HepG2 (cell line): ENCODE measurements around the gene CDK2. TPM values are rescaled to one million over a fixed set of nuclear protein-coding genes. Genes with fewer than 3 reads are reported as not detected.

Source experiments
- ARHGAP35 ChIP-seq: sonication (generic); formaldehyde crosslinking; IDR thresholded peaks from 2 replicates; pipeline ENCODE4 v1.9.0; 2022; ENCODE audit warnings: mild to moderate bottlenecking, inconsistent platforms, moderate library complexity, missing genetic modification reagents, borderline replicate concordance
- ARID3A ChIP-seq: IDR thresholded peaks from 2 replicates; pipeline ENCODE4 v1.6.1; 2012; ENCODE audit warnings: low read depth, low read length, improper control_type of control experiment
- CHD4 ChIP-seq: fragments of 200-600 bp; sonication (generic); IDR thresholded peaks from 2 replicates; pipeline ENCODE4 v1.7.0; 2017; ENCODE audit warnings: mild to moderate bottlenecking, low read length, borderline replicate concordance
- FIP1L1 ChIP-seq: fragments of 200-400 bp; formaldehyde crosslinking; IDR thresholded peaks from 2 replicates; pipeline ENCODE4 v1.6.1; 2018; ENCODE audit warnings: low read depth, mild to moderate bottlenecking, low read length, moderate library complexity, borderline replicate concordance; ENCODE audit not compliant: insufficient read depth
- GATAD1 ChIP-seq: IDR thresholded peaks from 2 replicates; pipeline ENCODE4 v1.6.1; 2016; ENCODE audit warnings: missing genetic modification reagents, missing compliant biosample characterization
- HMGXB4 ChIP-seq, 2 experiments: sonication (generic) in 1 of 2; formaldehyde crosslinking in 1 of 2; IDR thresholded peaks; 2 replicates each; pipeline versions ENCODE4 v1.4.0 to v1.6.1; 2018 to 2020; ENCODE audit warnings: missing genetic modification reagents in 2 of 2, borderline replicate concordance in 1 of 2, low read depth in 1 of 2, mild to moderate bottlenecking in 1 of 2, missing biosample characterization in 1 of 2
- KDM1A ChIP-seq: IDR thresholded peaks from 2 replicates; pipeline ENCODE4 v1.6.1; 2016; ENCODE audit warnings: missing compliant biosample characterization
- LRRFIP1 ChIP-seq: sonication (generic); formaldehyde crosslinking; conservative IDR thresholded peaks from 2 replicates; pipeline ENCODE4 v1.4.0; 2020; ENCODE audit warnings: missing genetic modification reagents
- MYPOP ChIP-seq: sonication (generic); formaldehyde crosslinking; IDR thresholded peaks from 2 replicates; pipeline ENCODE4 v1.8.1; 2023; ENCODE audit warnings: mild to moderate bottlenecking, moderate library complexity, missing genetic modification reagents
- RAD21 ChIP-seq: fragments of 450-650 bp; formaldehyde crosslinking; IDR thresholded peaks from 2 replicates; pipeline ENCODE4 v1.5.0; 2020; ENCODE audit warnings: mild to moderate bottlenecking
- RCOR2 ChIP-seq: IDR thresholded peaks from 2 replicates; pipeline ENCODE4 v1.6.1; 2016; ENCODE audit warnings: missing biosample characterization, missing genetic modification reagents
- SP1 ChIP-seq, 2 experiments: fragments of 450-650 bp in 1 of 2; sonication (generic) in 1 of 2; formaldehyde crosslinking in 1 of 2; IDR thresholded peaks; 2 replicates each; pipeline versions ENCODE4 v1.4.0 to v1.6.1; 2016 to 2020; ENCODE audit warnings: missing genetic modification reagents in 1 of 2
- XRCC5 ChIP-seq: fragments of 200-400 bp; formaldehyde crosslinking; optimal IDR thresholded peaks from 2 replicates; pipeline ENCODE3; 2017; ENCODE audit warnings: mild to moderate bottlenecking, low read length
- ZBTB33 ChIP-seq: sonication (generic); formaldehyde crosslinking; IDR thresholded peaks from 2 replicates; pipeline ENCODE4 v1.4.0; 2020; ENCODE audit warnings: missing genetic modification reagents
- ZNF512 ChIP-seq: sonication (generic); formaldehyde crosslinking; IDR thresholded peaks from 2 replicates; pipeline ENCODE4 v1.4.0; 2020; ENCODE audit warnings: mild to moderate bottlenecking, missing genetic modification reagents
- ZNF768 ChIP-seq: sonication (generic); formaldehyde crosslinking; IDR thresholded peaks from 2 replicates; pipeline ENCODE4 v1.4.0; 2020; ENCODE audit warnings: missing genetic modification reagents
- polyA plus RNA-seq, 8 experiments: library from polyadenylated mRNA; depleted of rRNA in 3 of 8; stranded (reverse) in 7 of 8; unstranded in 1 of 8; fragments of >200 nt; fragmentation: Illumina TruSeq in 4 of 8; extraction: Trizol in 4 of 8; gene quantifications; 2 replicates each; pipeline versions ENCODE4 v1.2.1 to v1.2.3, GENCODE V29; 2011 to 2016; ENCODE audit warnings: low read depth in 4 of 8, missing spikeins in 1 of 8, mixed read lengths in 1 of 8; ENCODE audit not compliant: insufficient read depth in 1 of 8
- total RNA-seq, 5 experiments: library from RNA; depleted of rRNA; stranded (reverse); fragments of >200 nt; fragmentation: Illumina TruSeq; extraction: Trizol; gene quantifications; 2 replicates each; pipeline ENCODE4 v1.2.3, GENCODE V29; 2016; ENCODE audit warnings: low read depth in 1 of 5

The CDK2 gene
- total and polyA plus RNA-seq, 2 of the 13 experiments (the other 11 are each of a cell fraction or from before 2014, with no cell fraction given), result 47.5 to 52.6 TPM

GRCh38 chr12:55996201-55996714 is 29.6 kb downstream of the CDK2 start (continued):
- no peak for TF ChIP-seq SP1 (IDR thresholded peaks at IDR 0.05)
- TF ChIP-seq SP1 (CRISPR knock-in tag; IDR thresholded peaks at IDR 0.05), result 0 out of 2 replicates have a peak, but pooled peaks have one; percentile 20
- no peak for TF ChIP-seq GATAD1
- no peak for TF ChIP-seq XRCC5
- peak; percentile 76; the same call in 1 of the 2 replicates for TF ChIP-seq ZNF768 (CRISPR knock-in tag)
- TF ChIP-seq FIP1L1, result no peak
- TF ChIP-seq HMGXB4 (CRISPR knock-in tag; IDR thresholded peaks at IDR 0.05; ENCODE audit: borderline replicate concordance in 1 of 2, low read depth in 1 of 2), result peak in 1 of 2 experiments; percentile 42; a peak in 1 of 4 replicates
- TF ChIP-seq ARID3A, result peak; percentile 55; the same call in 1 of the 2 replicates
- TF ChIP-seq KDM1A (CRISPR knock-in tag), result peak; percentile 44; the same call in 1 of the 2 replicates
- TF ChIP-seq RAD21 (CRISPR knock-in tag), result peak; percentile 84
- 0 out of 2 replicates have a peak, but pooled peaks have one; percentile 32 for TF ChIP-seq MYPOP (CRISPR knock-in tag)
- TF ChIP-seq LRRFIP1 (CRISPR knock-in tag), result no peak
- TF ChIP-seq ZNF512 (CRISPR knock-in tag), result no peak
- peak; percentile 29; the same call in 1 of the 2 replicates for TF ChIP-seq RCOR2 (CRISPR knock-in tag)
- peak; percentile 88 for TF ChIP-seq ZBTB33
- peak; percentile 95 for TF ChIP-seq CHD4
- TF ChIP-seq ARHGAP35 (CRISPR knock-in tag), result no peak
